BLaER1 treated with 17β-estradiol and CSF1 and Interleukin-3, amounts not matched to agents 10 nM and 100 nM (cell line): Measurements from ENCODE around the gene SMARCA4.
"Not testable (repeated sequence)": the region's sequence is repeated elsewhere in the genome, so short reads cannot be mapped to it uniquely, and the experiment has no call there.

Experiments used
- H3K27ac ChIP-seq, 11 experiments: shearing (Covaris generic); formaldehyde crosslinking; 2 replicates each; pipeline ENCODE4 v1.8.1; 2022
- H3K27me3 ChIP-seq, 11 experiments: shearing (Covaris generic); formaldehyde crosslinking; 2 replicates each; pipeline ENCODE4 v1.8.1; 2022
- H3K36me3 ChIP-seq, 11 experiments: shearing (Covaris generic); formaldehyde crosslinking; 2 replicates each; pipeline ENCODE4 v1.8.1; 2022
- H3K4me1 ChIP-seq, 10 experiments: shearing (Covaris generic); formaldehyde crosslinking; 2 replicates each; pipeline ENCODE4 v1.8.1; 2022
- H3K4me2 ChIP-seq, 11 experiments: shearing (Covaris generic); formaldehyde crosslinking; 2 replicates each; pipeline ENCODE4 v1.8.1; 2022
- H3K4me3 ChIP-seq, 10 experiments: shearing (Covaris generic); formaldehyde crosslinking; 2 replicates each; pipeline ENCODE4 v1.8.1; 2022
- H3K9ac ChIP-seq, 11 experiments: shearing (Covaris generic); formaldehyde crosslinking; 2 replicates each; pipeline ENCODE4 v1.8.1; 2022
- H3K9me3 ChIP-seq, 11 experiments: shearing (Covaris generic); formaldehyde crosslinking; replicated peaks in 1 of 11; 2 replicates each; pipeline ENCODE4 v1.8.1; 2022
- H4K20me1 ChIP-seq, 11 experiments: shearing (Covaris generic); formaldehyde crosslinking; 2 replicates each; pipeline ENCODE4 v1.8.1; 2022
- Cebpa-rat ChIP-seq, 11 experiments: shearing (Covaris generic); IDR thresholded peaks; 2 replicates each; pipeline ENCODE4 v1.8.1; 2022

SMARCA4 gene

DNA sequence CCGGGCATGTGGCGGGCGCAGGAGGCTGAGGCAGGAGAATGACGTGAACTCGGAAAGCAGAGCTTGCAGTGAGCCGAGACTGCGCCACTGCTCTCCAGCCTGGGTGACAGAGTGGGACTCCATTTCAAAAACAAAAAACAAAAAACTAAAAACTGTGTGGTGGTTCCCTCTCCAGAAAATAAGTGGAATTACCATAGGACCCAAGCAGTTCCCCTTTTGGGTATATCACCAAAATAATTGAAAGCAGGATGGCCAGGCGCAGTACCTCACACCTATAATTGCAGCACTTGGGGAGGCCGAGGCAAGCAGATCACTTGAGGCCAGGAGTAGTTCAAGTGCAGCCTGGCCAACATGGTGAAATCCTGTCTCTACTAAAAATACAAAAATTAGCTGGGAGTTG lies 112.7 kb downstream of the SMARCA4 start:
- peaks cover 0 to 11% (median 0%) of the 10 kb centered on the region in 11 experiments; a peak in 5 of 22 replicates for H3K9me3 ChIP-seq
- H3K27ac ChIP-seq: peak overlapping the region in 10 of 11 experiments; percentile 47 to 97 (median 82); a peak in 19 of 22 replicates
- TF ChIP-seq Cebpa-rat (IDR thresholded peaks at IDR 0.05): no peak
- H3K4me2 ChIP-seq: peak overlapping the region; percentile 71 to 88 (median 80)
- peaks cover 43 to 91% (median 75%) of the 10 kb centered on the region in 10 experiments for H3K4me1 ChIP-seq
- no peaks in the 10 kb centered on the region for H4K20me1 ChIP-seq
- H3K27me3 ChIP-seq: no peaks in the 10 kb centered on the region
- peaks cover 0 to 15% (median 0%) of the 10 kb centered on the region in 11 experiments; a peak in 4 of 22 replicates for H3K36me3 ChIP-seq
- H3K4me3 ChIP-seq: peak overlapping the region in 3 of 10 experiments; percentile 23 to 42 (median 27); a peak in 2 of 20 replicates
- H3K9ac ChIP-seq: peak overlapping the region in 9 of 11 experiments; percentile 38 to 83 (median 65); a peak in 16 of 22 replicates

DNA sequence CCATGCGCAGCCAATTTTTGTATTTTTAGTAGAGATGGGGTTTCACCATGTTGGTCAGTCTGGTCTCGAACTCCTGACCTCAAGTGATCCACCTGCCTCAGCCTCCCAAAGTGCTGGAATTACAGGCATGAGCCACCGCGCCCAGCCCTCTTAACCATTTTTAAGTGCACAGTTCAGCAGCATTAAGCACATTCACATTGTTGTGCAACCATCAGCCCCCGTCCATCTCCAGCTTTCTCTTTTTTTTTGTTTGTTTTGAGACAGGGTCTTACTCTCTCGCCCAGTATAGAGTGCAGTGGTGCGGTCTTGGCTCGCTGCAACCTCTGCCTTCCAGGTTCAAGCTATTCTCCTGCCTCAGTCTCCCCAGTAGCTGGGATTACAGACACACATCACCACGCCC lies 116.0 kb downstream of the SMARCA4 start:
- Histone ChIP-seq H3K4me2 (peak overlapping the region in 9 of 11 experiments; percentile 21 to 88 (median 79); a peak in 11 of 22 replicates), H3K36me3 (peaks cover 0 to 26% (median 0%) of the 10 kb centered on the region in 11 experiments; a peak in 5 of 22 replicates)
- TF ChIP-seq Cebpa-rat (IDR thresholded peaks at IDR 0.05): 0 out of 22 replicates have a peak, but pooled peaks of 1 of the 11 experiments have one; percentile 13

DNA sequence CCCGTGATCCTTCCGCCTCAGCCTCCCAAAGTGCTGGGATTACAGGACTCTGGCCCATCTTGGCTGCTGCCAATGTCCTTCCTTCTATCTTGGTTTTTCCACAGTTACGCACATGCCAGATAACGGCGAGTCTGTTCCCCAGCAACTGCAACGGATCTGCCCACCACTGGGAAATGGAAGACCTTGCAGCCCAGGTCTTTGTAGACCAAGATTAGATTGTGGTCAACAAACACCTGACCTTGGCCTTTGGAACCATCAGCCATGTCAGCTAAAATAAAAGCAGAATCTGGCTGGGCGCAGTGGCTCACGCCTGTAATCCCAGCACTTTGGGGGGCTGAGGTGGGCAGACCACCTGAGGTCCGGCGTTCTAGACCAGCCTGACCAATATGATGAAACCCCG lies 118.1 kb downstream of the SMARCA4 start:
- no peaks in the 10 kb centered on the region for H3K27me3 ChIP-seq
- H3K9me3 ChIP-seq: peaks cover 0 to 20% (median 5%) of the 10 kb centered on the region in 11 experiments; a peak in 5 of 22 replicates
- peaks cover 0 to 19% (median 0%) of the 10 kb centered on the region in 11 experiments; a peak in 3 of 22 replicates for H3K36me3 ChIP-seq
- no peak overlapping the region for H3K4me2 ChIP-seq
- H3K9ac ChIP-seq: no peak overlapping the region
- peak overlapping the region in 3 of 11 experiments; percentile 22 to 47 (median 23); a peak in 4 of 22 replicates for H3K27ac ChIP-seq
- no peak for TF ChIP-seq Cebpa-rat (IDR thresholded peaks at IDR 0.05)
- H3K4me3 ChIP-seq: no peak overlapping the region
- H4K20me1 ChIP-seq: no peaks in the 10 kb centered on the region
- peaks cover 17 to 58% (median 51%) of the 10 kb centered on the region in 10 experiments for H3K4me1 ChIP-seq

More for the DNA sequence above, 116.0 kb downstream of the SMARCA4 start:
- Histone ChIP-seq H3K27ac (peak overlapping the region in 7 of 11 experiments; percentile 79 to 97 (median 90); a peak in 13 of 22 replicates), H3K4me1 (peaks cover 25 to 73% (median 66%) of the 10 kb centered on the region in 10 experiments), H3K9me3 (peaks cover 0 to 20% (median 7%) of the 10 kb centered on the region in 11 experiments; a peak in 5 of 22 replicates), H3K9ac (peak overlapping the region in 1 of 11 experiments; percentile 77; a peak in 3 of 22 replicates)
- H3K27me3 ChIP-seq, H4K20me1 ChIP-seq, H3K4me3 ChIP-seq: not testable (repeated sequence)

DNA sequence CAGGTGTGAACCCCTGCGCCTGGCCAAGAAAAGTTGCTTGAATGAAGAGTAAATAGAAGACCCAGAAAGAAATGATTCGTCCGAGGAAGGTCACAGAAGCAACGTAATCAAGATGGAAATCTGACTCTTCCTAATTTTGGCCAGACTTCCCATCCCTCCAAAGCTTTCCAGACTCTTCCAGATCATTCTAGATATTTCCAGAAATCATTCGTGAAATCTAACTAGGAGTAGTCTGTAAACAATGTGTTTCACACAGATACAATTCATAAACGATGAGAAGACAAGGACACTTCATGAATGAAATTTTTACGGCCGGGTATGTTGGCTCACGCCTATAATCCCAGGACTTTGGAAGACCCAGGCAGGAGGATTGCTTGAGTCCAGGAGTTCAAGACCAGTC lies 119.2 kb downstream of the SMARCA4 start:
- no peaks in the 10 kb centered on the region for H4K20me1 ChIP-seq
- H3K9ac ChIP-seq: no peak overlapping the region
- H3K27me3 ChIP-seq: no peaks in the 10 kb centered on the region
- peak overlapping the region in 3 of 11 experiments; percentile 38 to 56 (median 48); a peak in 2 of 22 replicates for H3K27ac ChIP-seq
- no peak for TF ChIP-seq Cebpa-rat (IDR thresholded peaks at IDR 0.05)
- H3K36me3 ChIP-seq: peaks cover 0 to 19% (median 0%) of the 10 kb centered on the region in 11 experiments; a peak in 3 of 22 replicates
- no peak overlapping the region for H3K4me2 ChIP-seq
- H3K9me3 ChIP-seq: peaks cover 0 to 20% (median 5%) of the 10 kb centered on the region in 11 experiments; a peak in 5 of 22 replicates
- H3K4me3 ChIP-seq: no peak overlapping the region
- H3K4me1 ChIP-seq: peaks cover 17 to 60% (median 53%) of the 10 kb centered on the region in 10 experiments

DNA sequence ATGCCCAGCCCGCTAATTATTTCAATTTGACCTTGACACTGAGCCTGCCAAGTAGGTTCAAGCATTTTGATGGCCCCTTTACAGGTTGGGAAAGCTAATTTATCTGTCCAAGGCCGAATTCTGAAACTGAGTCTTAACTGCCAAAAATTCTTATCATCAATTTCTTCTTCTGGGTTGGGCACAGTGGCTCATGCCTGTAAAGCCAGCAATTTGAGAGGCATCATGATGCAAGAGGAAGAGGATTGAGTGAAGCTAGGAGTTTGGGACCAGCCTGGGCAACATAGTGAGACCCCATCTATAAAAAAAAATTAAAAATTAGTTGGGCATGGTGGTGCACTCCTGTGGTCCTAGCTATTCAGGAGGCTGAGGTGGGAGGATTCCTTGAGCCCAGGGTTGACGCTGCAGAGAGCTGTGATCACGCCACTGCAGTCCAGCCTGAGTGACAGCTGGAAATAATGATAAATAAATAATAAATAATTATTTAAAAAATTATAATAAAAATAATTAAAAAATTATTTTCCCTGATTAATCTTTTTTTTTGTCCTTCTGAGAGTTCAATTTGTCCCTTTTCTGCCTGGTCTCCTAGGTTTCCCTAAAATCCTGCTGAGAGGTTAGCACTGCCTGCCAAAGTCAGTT lies 127.2 kb downstream of the SMARCA4 start:
- peaks cover 57 to 72% (median 69%) of the 10 kb centered on the region in 10 experiments for H3K4me1 ChIP-seq
- no peaks in the 10 kb centered on the region for H3K9me3 ChIP-seq
- peak overlapping the region; percentile 72 to 92 (median 83) for H3K4me2 ChIP-seq
- no peak for TF ChIP-seq Cebpa-rat (IDR thresholded peaks at IDR 0.05)
- H3K9ac ChIP-seq: peak overlapping the region; percentile 91 to 100 (median 97); a peak in 21 of 22 replicates
- H4K20me1 ChIP-seq: peaks cover 0 to 26% (median 22%) of the 10 kb centered on the region in 11 experiments; a peak in 16 of 22 replicates
- H3K27ac ChIP-seq: peak overlapping the region in 10 of 11 experiments; percentile 93 to 100 (median 96); a peak in 20 of 22 replicates
- H3K36me3 ChIP-seq: peaks cover 0 to 26% (median 24%) of the 10 kb centered on the region in 11 experiments; a peak in 17 of 22 replicates
- no peaks in the 10 kb centered on the region for H3K27me3 ChIP-seq
- peak overlapping the region in 4 of 10 experiments; percentile 81 to 98 (median 92); a peak in 4 of 20 replicates for H3K4me3 ChIP-seq

DNA sequence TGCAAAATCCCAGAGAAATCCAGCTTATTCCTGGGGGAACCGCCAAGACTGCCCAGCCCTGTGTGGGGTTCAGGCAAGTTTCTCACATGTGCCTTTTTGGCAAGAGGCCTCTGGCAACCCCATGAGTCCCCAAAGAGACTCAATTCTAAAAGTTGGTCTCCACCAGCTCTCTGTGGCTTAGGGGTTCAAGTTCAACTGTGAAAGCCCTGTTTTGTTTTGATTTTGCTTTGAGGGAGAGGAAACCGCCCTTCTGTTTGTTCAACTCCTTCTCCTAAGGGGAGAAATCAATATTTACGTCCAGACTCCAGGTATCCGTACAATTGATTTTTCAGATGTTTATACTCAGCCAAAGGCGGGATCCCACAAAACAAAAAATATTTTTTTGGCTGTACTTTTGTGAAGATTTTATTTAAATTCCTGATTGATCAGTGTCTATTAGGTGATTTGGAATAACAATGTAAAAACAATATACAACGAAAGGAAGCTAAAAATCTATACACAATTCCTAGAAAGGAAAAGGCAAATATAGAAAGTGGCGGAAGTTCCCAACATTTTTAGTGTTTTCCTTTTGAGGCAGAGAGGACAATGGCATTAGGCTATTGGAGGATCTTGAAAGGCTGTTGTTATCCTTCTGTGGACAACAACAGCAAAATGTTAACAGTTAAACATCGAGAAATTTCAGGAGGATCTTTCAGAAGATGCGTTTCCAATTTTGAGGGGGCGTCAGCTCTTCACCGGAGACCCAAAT lies 127.8 kb downstream of the SMARCA4 start:
- peak overlapping the region; percentile 91 to 100 (median 97); a peak in 21 of 22 replicates for H3K9ac ChIP-seq
- no peak for TF ChIP-seq Cebpa-rat (IDR thresholded peaks at IDR 0.05)
- H3K36me3 ChIP-seq: peaks cover 0 to 33% (median 31%) of the 10 kb centered on the region in 11 experiments; a peak in 17 of 22 replicates
- H3K27me3 ChIP-seq: no peaks in the 10 kb centered on the region
- peaks cover 0 to 33% (median 26%) of the 10 kb centered on the region in 11 experiments; a peak in 16 of 22 replicates for H4K20me1 ChIP-seq
- peak overlapping the region; percentile 70 to 100 (median 96); a peak in 21 of 22 replicates for H3K27ac ChIP-seq
- peaks cover 62 to 77% (median 72%) of the 10 kb centered on the region in 10 experiments for H3K4me1 ChIP-seq
- H3K4me2 ChIP-seq: peak overlapping the region; percentile 72 to 92 (median 83)
- H3K4me3 ChIP-seq: peak overlapping the region; percentile 69 to 98 (median 90)
- no peaks in the 10 kb centered on the region for H3K9me3 ChIP-seq

DNA sequence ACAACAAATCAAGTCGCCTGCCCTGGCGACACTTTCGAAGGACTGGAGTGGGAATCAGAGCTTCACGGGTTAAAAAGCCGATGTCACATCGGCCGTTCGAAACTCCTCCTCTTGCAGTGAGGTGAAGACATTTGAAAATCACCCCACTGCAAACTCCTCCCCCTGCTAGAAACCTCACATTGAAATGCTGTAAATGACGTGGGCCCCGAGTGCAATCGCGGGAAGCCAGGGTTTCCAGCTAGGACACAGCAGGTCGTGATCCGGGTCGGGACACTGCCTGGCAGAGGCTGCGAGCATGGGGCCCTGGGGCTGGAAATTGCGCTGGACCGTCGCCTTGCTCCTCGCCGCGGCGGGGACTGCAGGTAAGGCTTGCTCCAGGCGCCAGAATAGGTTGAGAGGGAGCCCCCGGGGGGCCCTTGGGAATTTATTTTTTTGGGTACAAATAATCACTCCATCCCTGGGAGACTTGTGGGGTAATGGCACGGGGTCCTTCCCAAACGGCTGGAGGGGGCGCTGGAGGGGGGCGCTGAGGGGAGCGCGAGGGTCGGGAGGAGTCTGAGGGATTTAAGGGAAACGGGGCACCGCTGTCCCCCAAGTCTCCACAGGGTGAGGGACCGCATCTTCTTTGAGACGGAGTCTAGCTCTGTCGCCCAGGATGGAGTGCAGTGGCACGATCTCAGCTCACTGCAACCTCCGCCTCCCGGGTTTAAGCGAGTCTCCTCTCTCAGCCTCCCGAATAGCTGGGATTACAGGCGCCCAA lies 128.6 kb downstream of the SMARCA4 start, which contains the start of gene LDLR:
LDLR (plus strand) TSS at position 210 of the 760 bp plus-strand sequence; CDS start at position 296, 86 bp downstream.
- H3K36me3 ChIP-seq: peaks cover 0 to 40% (median 39%) of the 10 kb centered on the region in 11 experiments; a peak in 19 of 22 replicates
- H3K4me2 ChIP-seq: peak within 1 kb of the TSS; percentile 72 to 92 (median 83)
- H3K27me3 ChIP-seq: no peaks in the 10 kb centered on the region
- peak in 8 of 11 experiments; percentile 17 to 97 (median 62); a peak in 11 of 22 replicates for TF ChIP-seq Cebpa-rat (IDR thresholded peaks at IDR 0.05)
- H3K9me3 ChIP-seq: no peaks in the 10 kb centered on the region
- H3K4me1 ChIP-seq: peaks cover 62 to 77% (median 72%) of the 10 kb centered on the region in 10 experiments
- H3K9ac ChIP-seq: peak within 1 kb of the TSS; percentile 91 to 100 (median 97)
- peaks cover 0 to 40% (median 34%) of the 10 kb centered on the region in 11 experiments; a peak in 16 of 22 replicates for H4K20me1 ChIP-seq
- peak within 1 kb of the TSS; percentile 89 to 100 (median 96) for H3K27ac ChIP-seq
- H3K4me3 ChIP-seq: peak within 1 kb of the TSS; percentile 69 to 98 (median 90)

DNA sequence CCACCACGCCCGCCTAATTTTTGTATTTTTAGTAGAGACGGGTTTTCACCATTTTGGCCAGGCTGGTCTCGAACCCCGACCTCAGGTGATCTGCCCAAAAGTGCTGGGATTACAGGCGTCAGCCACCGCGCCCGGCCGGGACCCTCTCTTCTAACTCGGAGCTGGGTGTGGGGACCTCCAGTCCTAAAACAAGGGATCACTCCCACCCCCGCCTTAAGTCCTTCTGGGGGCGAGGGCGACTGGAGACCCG lies 129.1 kb downstream of the SMARCA4 start:
- Histone ChIP-seq H3K27ac (peak overlapping the region; percentile 89 to 100 (median 96)), H3K4me3 (peak overlapping the region; percentile 69 to 98 (median 90)), H3K36me3 (peaks cover 0 to 45% (median 44%) of the 10 kb centered on the region in 11 experiments; a peak in 19 of 22 replicates), H3K9ac (peak overlapping the region; percentile 91 to 100 (median 97)), H3K4me2 (peak overlapping the region; percentile 45 to 92 (median 83); a peak in 21 of 22 replicates), H3K4me1 (peaks cover 62 to 77% (median 72%) of the 10 kb centered on the region in 10 experiments), H4K20me1 (peaks cover 0 to 45% (median 39%) of the 10 kb centered on the region in 11 experiments; a peak in 16 of 22 replicates)
- not testable (repeated sequence) for H3K27me3 ChIP-seq, H3K9me3 ChIP-seq
